K562 (cell line): ENCODE data around the gene REX1BD. TPM values are rescaled to one million over a fixed set of nuclear protein-coding genes. Genes with fewer than 3 reads are reported as not detected.

ENCODE experiments used
- CHD2 ChIP-seq: IDR thresholded peaks from 2 replicates; pipeline ENCODE4 v1.6.1; 2011; ENCODE audit warnings: low read depth, low read length
- CREM ChIP-seq: IDR thresholded peaks from 2 replicates; pipeline ENCODE4 v1.6.1; 2014; ENCODE audit warnings: antibody characterized with exemption, low read depth
- CTCF ChIP-seq, 3 experiments: IDR thresholded peaks in 2 of 3; conservative IDR thresholded peaks in 1 of 3; 2 replicates each; pipeline ENCODE4 v1.5.1; 2011 to 2012; ENCODE audit warnings: low read length in 3 of 3, mild to moderate bottlenecking in 3 of 3, control low read depth in 2 of 3, improper control_type of control experiment in 1 of 3, inconsistent platforms in 1 of 3, low read depth in 1 of 3, mixed read lengths in 1 of 3, moderate library complexity in 1 of 3; ENCODE audit not compliant: insufficient read depth in 2 of 3
- E2F4 ChIP-seq: sonication (generic); formaldehyde crosslinking; IDR thresholded peaks from 2 replicates; pipeline ENCODE4 v1.8.0; 2022; ENCODE audit warnings: mild to moderate bottlenecking, low read depth, missing genetic modification reagents
- FIP1L1 ChIP-seq: fragments of 200-400 bp; formaldehyde crosslinking; IDR thresholded peaks from 2 replicates; pipeline ENCODE4 v1.6.1; 2018; ENCODE audit warnings: mild to moderate bottlenecking, low read depth, low read length; ENCODE audit not compliant: poor library complexity, severe bottlenecking
- FOXK1 ChIP-seq: sonication (generic); formaldehyde crosslinking; IDR thresholded peaks from 2 replicates; pipeline ENCODE4 v1.8.0; 2022; ENCODE audit warnings: missing genetic modification reagents, mild to moderate bottlenecking, borderline replicate concordance
- GMEB1 ChIP-seq: fragments of 250-450 bp; sonication (Bioruptor Pico); IDR thresholded peaks from 2 replicates; pipeline ENCODE4 v1.4.0; 2020; ENCODE audit warnings: mild to moderate bottlenecking
- NFYB ChIP-seq: IDR thresholded peaks from 2 replicates; pipeline ENCODE4 v1.6.1; 2011; ENCODE audit warnings: mild to moderate bottlenecking, moderate library complexity; ENCODE audit not compliant: insufficient read length; ENCODE audit errors: extremely low read depth
- PPARD ChIP-seq: fragments of 250-450 bp; sonication (Bioruptor Pico); IDR thresholded peaks from 2 replicates; pipeline ENCODE4 v1.8.0; 2022; ENCODE audit warnings: inconsistent platforms, mild to moderate bottlenecking, moderate library complexity
- RBM22 ChIP-seq: fragments of 200-400 bp; formaldehyde crosslinking; IDR thresholded peaks from 2 replicates; pipeline ENCODE4 v1.6.1; 2018; ENCODE audit warnings: low read length, low read depth; ENCODE audit not compliant: poor library complexity, severe bottlenecking
- RFX5 ChIP-seq: IDR thresholded peaks from 2 replicates; pipeline ENCODE4 v1.6.1; 2011; ENCODE audit warnings: low read depth, mild to moderate bottlenecking, improper control_type of control experiment, low read length
- SMARCE1 ChIP-seq: fragments of 450-650 bp; IDR thresholded peaks from 2 replicates; pipeline ENCODE4 v1.7.1; 2016; ENCODE audit warnings: mild to moderate bottlenecking
- TAL1 ChIP-seq: fragments of 450-650 bp; IDR thresholded peaks from 2 replicates; pipeline ENCODE4 v1.6.1; 2016; ENCODE audit warnings: mild to moderate bottlenecking
- ZBTB11 ChIP-seq, 3 experiments: fragments of 200-800 bp in 1 of 3; fragments of 250-450 bp in 1 of 3; fragments of 450-650 bp in 1 of 3; sonication (Bioruptor Pico) in 1 of 3; sonication (Bioruptor generic) in 1 of 3; formaldehyde crosslinking in 1 of 3; IDR thresholded peaks; 2 replicates each; pipeline versions ENCODE4 v1.6.1 to v1.8.0; 2016 to 2022; ENCODE audit warnings: mild to moderate bottlenecking in 2 of 3, missing genetic modification characterization in 2 of 3, missing compliant biosample characterization in 1 of 3, moderate library complexity in 1 of 3
- ZBTB17 ChIP-seq: fragments of 450-650 bp; formaldehyde crosslinking; IDR thresholded peaks from 2 replicates; pipeline ENCODE4 v1.4.0; 2020; ENCODE audit warnings: mild to moderate bottlenecking
- ZFX ChIP-seq: sonication (generic); formaldehyde crosslinking; IDR thresholded peaks from 2 replicates; pipeline ENCODE4 v1.8.0; 2022; ENCODE audit warnings: mild to moderate bottlenecking, missing genetic modification reagents, moderate library complexity
- ZNF212 ChIP-seq: fragments of 450-650 bp; formaldehyde crosslinking; IDR thresholded peaks from 2 replicates; pipeline ENCODE4 v1.4.0; 2020; ENCODE audit warnings: mild to moderate bottlenecking
- ZNF347 ChIP-seq: fragments of 450-650 bp; formaldehyde crosslinking; IDR thresholded peaks from 2 replicates; pipeline ENCODE4 v1.4.0; 2020; ENCODE audit warnings: low read depth, mild to moderate bottlenecking, moderate library complexity
- ZNF445 ChIP-seq: fragments of 250-450 bp; sonication (Bioruptor Pico); IDR thresholded peaks from 2 replicates; pipeline ENCODE4 v1.4.0; 2020; ENCODE audit warnings: low read depth, mild to moderate bottlenecking, moderate library complexity
- ZNF561 ChIP-seq: fragments of 450-650 bp; formaldehyde crosslinking; conservative IDR thresholded peaks from 2 replicates; pipeline ENCODE4 v1.4.0; 2020; ENCODE audit warnings: mild to moderate bottlenecking, moderate library complexity
- ZNF583 ChIP-seq: fragments of 250-450 bp; sonication (Bioruptor Pico); IDR thresholded peaks from 2 replicates; pipeline ENCODE4 v1.4.0; 2020
- polyA plus RNA-seq, 8 experiments: library from polyadenylated mRNA; depleted of rRNA in 4 of 8; stranded (reverse) in 5 of 8; unstranded in 3 of 8; fragments of >200 nt; fragmentation: Nextera tagmentation in 2 of 8; fragmentation: Illumina TruSeq in 1 of 8; extraction: Ambion mirVana in 2 of 8; extraction: Trizol in 1 of 8; gene quantifications; 2 replicates each; pipeline versions ENCODE4 v1.2.1 to v1.2.3, GENCODE V29; 2011 to 2014; ENCODE audit warnings: inconsistent platforms in 1 of 8, missing spikeins in 1 of 8
- total RNA-seq, 7 experiments: library from RNA; depleted of rRNA in 6 of 7; stranded (reverse); fragments of >200 nt in 6 of 7; fragmentation: Illumina TruSeq in 2 of 7; extraction: Trizol in 2 of 7; gene quantifications; 2 replicates each; pipeline versions ENCODE4 v1.2.1 to v1.2.3, GENCODE V29; 2011 to 2021; ENCODE audit warnings: low replicate concordance in 1 of 7

Gene REX1BD
- total and polyA plus RNA-seq, 9 of the 15 experiments (the other 6 are each of a cell fraction or from before 2014, with no cell fraction given) = 1.9 to 136 (median 13.8) TPM

GRCh38 chr19:18543814-18544475 is 44.7 kb upstream of the REX1BD start (continued):
- TF ChIP-seq CHD2 (peak; percentile 73), FIP1L1 (no peak), ZBTB17 (CRISPR knock-in tag) (peak; percentile 76), RFX5 (no peak), NFYB (no peak), SMARCE1 (peak; percentile 96), ZNF445 (CRISPR knock-in tag) (no peak), ZNF583 (no peak), E2F4 (no peak), RBM22 (no peak), ZFX (peak; percentile 76), PPARD (CRISPR knock-in tag) (no peak), ZNF212 (CRISPR knock-in tag) (no peak; the same call in 1 of the 2 replicates), GMEB1 (CRISPR knock-in tag) (no peak), CTCF (IDR thresholded peaks at IDR 0.05 in 2 of 3, conservative IDR thresholded peaks at IDR 0.05 in 1 of 3; ENCODE audit: insufficient read depth in 2 of 3, low read depth in 1 of 3, low read length in 3 of 3) (peak; percentile 38 to 66 (median 57); a peak in 4 of 6 replicates), CREM (peak; percentile 84), ZNF347 (CRISPR knock-in tag) (no peak), FOXK1 (CRISPR knock-in tag) (no peak), ZBTB11 (CRISPR knock-in tag; IDR thresholded peaks at IDR 0.05) (peak in 1 of 3 experiments; percentile 72; a peak in 1 of 6 replicates), TAL1 (peak; percentile 99), ZNF561 (CRISPR knock-in tag) (no peak)
